22Rv1 (cell line): ENCODE results near the gene SASH3.

Experiments used
- ZFX ChIP-seq: fragments of 450-650 bp; IDR thresholded peaks from 2 replicates; pipeline ENCODE4 v1.6.1; 2017; ENCODE audit warnings: antibody characterized with exemption, borderline replicate concordance
- TF ChIP-seq, protein P1 (sequence below): fragments of 450-650 bp; IDR thresholded peaks from 2 replicates; pipeline ENCODE4 v1.5.1; 2017; ENCODE audit warnings: mild to moderate bottlenecking

DNA sequence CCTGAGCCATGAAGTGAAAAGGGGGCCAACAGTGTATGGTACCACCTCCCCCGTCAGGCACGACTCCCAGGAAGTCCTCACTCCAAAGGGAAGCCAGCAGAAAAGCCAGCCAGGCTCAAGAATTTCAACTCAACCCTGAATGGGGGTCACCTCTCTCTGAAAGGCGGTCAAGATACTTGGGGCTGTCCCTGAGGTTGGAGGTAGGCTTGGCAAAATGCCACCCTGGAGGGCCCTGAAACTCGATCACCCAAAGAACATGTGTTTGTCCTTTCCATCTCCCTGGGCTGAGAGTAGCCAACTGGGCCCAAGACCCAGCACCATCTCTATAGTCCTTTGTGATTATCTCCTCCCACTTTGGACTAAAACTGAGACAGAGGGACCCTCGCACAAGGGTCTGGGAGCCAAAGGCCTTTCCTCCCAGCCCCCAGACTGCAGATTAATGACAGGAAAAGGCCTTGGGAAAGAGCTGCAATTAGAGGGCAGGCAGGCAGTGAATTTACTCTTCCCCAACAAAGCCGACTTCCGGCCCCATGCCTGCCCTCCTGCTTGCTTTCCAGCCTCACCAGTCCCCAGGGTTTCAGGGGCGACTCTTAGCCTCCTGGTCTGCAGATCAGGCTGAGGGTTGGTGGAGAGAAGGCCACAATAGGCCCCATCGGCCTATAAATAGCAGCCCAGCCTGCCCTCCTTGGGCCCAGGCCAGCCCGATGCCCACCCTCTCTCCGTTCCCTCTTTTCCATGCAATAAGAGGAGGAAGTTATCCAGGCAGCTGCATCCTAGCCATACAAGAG is 5.6 kb downstream of the SASH3 start:
- TF ChIP-seq, protein P1, sequence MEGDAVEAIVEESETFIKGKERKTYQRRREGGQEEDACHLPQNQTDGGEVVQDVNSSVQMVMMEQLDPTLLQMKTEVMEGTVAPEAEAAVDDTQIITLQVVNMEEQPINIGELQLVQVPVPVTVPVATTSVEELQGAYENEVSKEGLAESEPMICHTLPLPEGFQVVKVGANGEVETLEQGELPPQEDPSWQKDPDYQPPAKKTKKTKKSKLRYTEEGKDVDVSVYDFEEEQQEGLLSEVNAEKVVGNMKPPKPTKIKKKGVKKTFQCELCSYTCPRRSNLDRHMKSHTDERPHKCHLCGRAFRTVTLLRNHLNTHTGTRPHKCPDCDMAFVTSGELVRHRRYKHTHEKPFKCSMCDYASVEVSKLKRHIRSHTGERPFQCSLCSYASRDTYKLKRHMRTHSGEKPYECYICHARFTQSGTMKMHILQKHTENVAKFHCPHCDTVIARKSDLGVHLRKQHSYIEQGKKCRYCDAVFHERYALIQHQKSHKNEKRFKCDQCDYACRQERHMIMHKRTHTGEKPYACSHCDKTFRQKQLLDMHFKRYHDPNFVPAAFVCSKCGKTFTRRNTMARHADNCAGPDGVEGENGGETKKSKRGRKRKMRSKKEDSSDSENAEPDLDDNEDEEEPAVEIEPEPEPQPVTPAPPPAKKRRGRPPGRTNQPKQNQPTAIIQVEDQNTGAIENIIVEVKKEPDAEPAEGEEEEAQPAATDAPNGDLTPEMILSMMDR, result no peak
- no peak for TF ChIP-seq ZFX
